Ureter (tissue), 1 donor: Measurements from ENCODE around the gene PTPRO. TPM values are rescaled to one million over a fixed set of nuclear protein-coding genes. Genes with fewer than 3 reads are reported as not detected.

Source experiments
- DNase-seq: peaks from one replicate; pipeline ENCODE4 v3.0.0-alpha.2; 2020; ENCODE audit warnings: low spot score
- total RNA-seq: library from RNA; stranded (reverse); gene quantifications from one replicate; pipeline ENCODE4 v1.2.4, GENCODE V29; 2023
- donor health status: DM: yes; HTN: yes; CAD: no.

Gene PTPRO
- total RNA-seq, 1 donor from 2014 or later, result 3.0 TPM

- no peak for DNase-seq
Measured at GRCh38 chr12:15558915-15559528, 236.7 kb downstream of the PTPRO start.

- DNase-seq, result no peak
Measured at GRCh38 chr12:15561396-15561795, 239.1 kb downstream of the PTPRO start.

GRCh38 chr12:15562263-15562662, 240.0 kb downstream of the PTPRO start:
- no peak for DNase-seq

- DNase-seq, result no peak
Measured at GRCh38 chr12:15563663-15564062, 241.4 kb downstream of the PTPRO start.

GRCh38 chr12:15574353-15574752, 252.0 kb downstream of the PTPRO start:
- DNase-seq, result no peak

GRCh38 chr12:15575671-15576541, 253.6 kb downstream of the PTPRO start:
- DNase-seq, result no peak

GRCh38 chr12:15580431-15580830, 258.1 kb downstream of the PTPRO start:
- DNase-seq, result no peak

GRCh38 chr12:15581006-15581405, 258.7 kb downstream of the PTPRO start:
- no peak for DNase-seq

GRCh38 chr12:15583804-15584203, 261.5 kb downstream of the PTPRO start:
- no peak for DNase-seq

GRCh38 chr12:15584366-15585041, 262.2 kb downstream of the PTPRO start:
- no peak for DNase-seq

GRCh38 chr12:15589328-15590032, 267.2 kb downstream of the PTPRO start:
- no peak for DNase-seq

- DNase-seq, result peak; percentile 70
Measured at GRCh38 chr12:15590180-15590826, 268.0 kb downstream of the PTPRO start.

- no peak for DNase-seq
Measured at GRCh38 chr12:15591811-15592210, 269.5 kb downstream of the PTPRO start.

GRCh38 chr12:15592934-15593333, 270.6 kb downstream of the PTPRO start:
- no peak for DNase-seq

- no peak for DNase-seq
Measured at GRCh38 chr12:15596174-15596573, 273.9 kb downstream of the PTPRO start.

GRCh38 chr12:15597125-15597830, 275.0 kb downstream of the PTPRO start:
- DNase-seq, result no peak

GRCh38 chr12:15599266-15600037, 277.1 kb downstream of the PTPRO start:
- DNase-seq, result no peak

GRCh38 chr12:15600223-15600935, 278.1 kb downstream of the PTPRO start:
- DNase-seq, result no peak

- DNase-seq, result no peak
Measured at GRCh38 chr12:15601210-15601800, 279.0 kb downstream of the PTPRO start.
